Pancreas (tissue), 10 donors: ENCODE data around the gene LIX1. TPM values are rescaled to one million over a fixed set of nuclear protein-coding genes. Genes with fewer than 3 reads are reported as not detected.

ENCODE experiments used
- ATAC-seq, 4 donors: fragments of 200-7000 bp; cut with Tn5 transposase; one replicate each; pipeline versions ENCODE4 v1.8.0 to v1.9.1; 2020; ENCODE audit warnings: mild to moderate bottlenecking in 4 of 4, moderate library complexity in 4 of 4
- DNase-seq, 6 donors: peaks; one replicate each; pipeline ENCODE4 v3.0.0-alpha.2; 2020
- FAIRE-seq: peaks from 2 replicates; lab custom pipeline; 2012; peaks lifted over from hg19 to GRCh38; lab: Jason Lieb, UNC
- H3K27ac ChIP-seq, 4 donors: fragments of 200-600 bp; sonication (generic); 1 replicate in 3 of 4; 2 replicates in 1 of 4; pipeline versions ENCODE4 v1.5.0 to v1.8.0; 2020
- H3K27me3 ChIP-seq, 4 donors: fragments of 200-600 bp; one replicate each; pipeline ENCODE4 v1.8.0; 2021
- H3K36me3 ChIP-seq, 3 donors: fragments of 200-600 bp; sonication (generic) in 1 of 3; one replicate each; pipeline versions ENCODE4 v1.5.0 to v1.8.0; 2020 to 2021
- H3K4me1 ChIP-seq, 3 donors: fragments of 200-600 bp; one replicate each; pipeline ENCODE4 v1.8.0; 2021
- H3K4me3 ChIP-seq, 4 donors: fragments of 200-600 bp; sonication (generic) in 2 of 4; one replicate each; pipeline versions ENCODE4 v1.5.0 to v1.8.0; 2020 to 2021
- H3K9me3 ChIP-seq, 4 donors: fragments of 200-600 bp; one replicate each; pipeline ENCODE4 v1.8.0; 2021
- WGBS, 2 donors: extraction: QIAGEN DNeasy Blood & Tissue Kit; methylation state at CpG; one replicate each; pipeline ENCODE4 v1.1.7; 2013; 5-methylcytosine and 5-hydroxymethylcytosine counted together
- intact Hi-C, 3 donors: fragments of 100-400 bp; cut with DNase I; formaldehyde crosslinking; loops; one replicate each; pipeline versions ENCODE4 v1.11.1 to v1.14.2; 2022
- polyA plus RNA-seq, 2 donors: library from polyadenylated mRNA; stranded (reverse); fragments of 200-250 nt; gene quantifications; one replicate each; pipeline ENCODE4 v1.2.3, GENCODE V29; 2013
- total RNA-seq, 6 donors: library from RNA; stranded (reverse); fragmentation: NEBNext Ultra II Directional in 4 of 6; extraction: Animal tissue kit (Norgen Biotek cat#: 25700) in 4 of 6; gene quantifications; one replicate each; pipeline versions ENCODE4 v1.2.1 to v1.2.4, GENCODE V29; 2021 to 2023
- TF ChIP-seq, protein P1 (sequence below), 4 donors: fragments of 200-600 bp; sonication (generic) in 3 of 4; IDR thresholded peaks; one replicate each; pipeline versions ENCODE4 v1.5.0 to v1.8.0; 2021; ENCODE audit warnings: antibody characterized with exemption in 4 of 4
- donor health status: healthy with polysubstance abuse.
- donor health status: DM: no; HTN: no; CAD: no; lungs with moderate emphysema.
- donor health status: DM: no; HTN: no; CAD: no.
- donor health status: control.
- donor health status: control.
- donor health status: Bipolar disorder and iron deficiency.
- donor health status: DM: yes; HTN: yes; CAD: no.
- donor health status: DM: no; HTN: no; CAD: no.
- donor health status: DM: no; HTN: no; CAD: no.
- donor health status: DM: yes; HTN: yes; CAD: no.

LIX1 gene
- total and polyA plus RNA-seq, 8 donors = 0.08 to 0.12 TPM; not detected in 6

DNA sequence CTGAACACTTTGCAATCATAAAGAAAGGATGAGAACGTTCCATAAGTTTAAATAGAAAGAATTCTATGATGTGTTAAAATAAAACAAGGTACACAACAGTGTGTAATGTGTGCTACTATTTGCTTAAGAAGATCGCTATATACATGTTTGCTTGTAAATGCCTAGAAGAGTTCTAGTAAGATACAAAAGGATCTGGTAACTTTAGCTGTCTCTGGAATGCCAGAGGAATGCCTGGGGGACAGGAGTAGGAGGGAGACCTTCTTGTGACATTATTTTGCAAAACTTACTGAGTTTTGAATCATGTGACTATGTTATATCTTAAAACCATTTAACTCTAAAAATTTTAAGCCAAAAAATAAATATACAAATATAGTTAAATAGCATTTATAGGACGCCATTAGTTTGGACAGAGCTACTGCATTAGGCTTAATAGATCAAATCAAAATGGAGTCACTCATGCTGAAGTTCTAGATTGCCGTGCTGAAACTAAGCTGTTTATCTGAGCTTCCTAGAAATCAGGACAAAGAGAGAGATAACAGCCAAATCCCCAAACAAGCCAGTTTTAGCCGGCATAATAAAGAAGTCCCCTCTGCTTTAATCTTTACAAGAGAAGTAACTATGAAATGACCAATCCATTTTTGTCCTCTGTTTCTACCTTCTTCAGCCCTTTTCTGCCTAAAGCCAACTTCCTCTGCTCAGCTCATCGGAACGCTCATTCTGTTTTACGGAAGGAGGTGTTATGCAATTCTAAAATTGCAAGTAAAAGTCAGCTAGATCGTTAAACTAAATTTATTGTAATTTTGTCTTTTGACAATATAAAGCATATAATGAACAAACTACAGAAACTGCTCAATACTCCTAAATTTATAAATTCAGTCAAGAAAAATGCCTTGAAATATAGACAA lies 44.8 kb downstream of the LIX1 start:
- no peak for DNase-seq
- intact Hi-C loops = no loop called here
- H3K27ac ChIP-seq = no peak overlapping the region
- H3K4me1 ChIP-seq = no peaks in the 10 kb centered on the region
- no peak for ATAC-seq
- H3K27me3 ChIP-seq = peaks cover 0 to 8% (median 2%) of the 10 kb centered on the region in 4 donors
- H3K4me3 ChIP-seq = no peak overlapping the region
- TF ChIP-seq, protein P1, sequence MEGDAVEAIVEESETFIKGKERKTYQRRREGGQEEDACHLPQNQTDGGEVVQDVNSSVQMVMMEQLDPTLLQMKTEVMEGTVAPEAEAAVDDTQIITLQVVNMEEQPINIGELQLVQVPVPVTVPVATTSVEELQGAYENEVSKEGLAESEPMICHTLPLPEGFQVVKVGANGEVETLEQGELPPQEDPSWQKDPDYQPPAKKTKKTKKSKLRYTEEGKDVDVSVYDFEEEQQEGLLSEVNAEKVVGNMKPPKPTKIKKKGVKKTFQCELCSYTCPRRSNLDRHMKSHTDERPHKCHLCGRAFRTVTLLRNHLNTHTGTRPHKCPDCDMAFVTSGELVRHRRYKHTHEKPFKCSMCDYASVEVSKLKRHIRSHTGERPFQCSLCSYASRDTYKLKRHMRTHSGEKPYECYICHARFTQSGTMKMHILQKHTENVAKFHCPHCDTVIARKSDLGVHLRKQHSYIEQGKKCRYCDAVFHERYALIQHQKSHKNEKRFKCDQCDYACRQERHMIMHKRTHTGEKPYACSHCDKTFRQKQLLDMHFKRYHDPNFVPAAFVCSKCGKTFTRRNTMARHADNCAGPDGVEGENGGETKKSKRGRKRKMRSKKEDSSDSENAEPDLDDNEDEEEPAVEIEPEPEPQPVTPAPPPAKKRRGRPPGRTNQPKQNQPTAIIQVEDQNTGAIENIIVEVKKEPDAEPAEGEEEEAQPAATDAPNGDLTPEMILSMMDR (IDR thresholded peaks at IDR 0.05) = no peak
- H3K9me3 ChIP-seq = no peaks in the 10 kb centered on the region
- no peaks in the 10 kb centered on the region for H3K36me3 ChIP-seq
- FAIRE-seq = no peak
- 74 to 81% methylated on average over 9 of the region's 9 CpGs for WGBS, 2 donors

DNA sequence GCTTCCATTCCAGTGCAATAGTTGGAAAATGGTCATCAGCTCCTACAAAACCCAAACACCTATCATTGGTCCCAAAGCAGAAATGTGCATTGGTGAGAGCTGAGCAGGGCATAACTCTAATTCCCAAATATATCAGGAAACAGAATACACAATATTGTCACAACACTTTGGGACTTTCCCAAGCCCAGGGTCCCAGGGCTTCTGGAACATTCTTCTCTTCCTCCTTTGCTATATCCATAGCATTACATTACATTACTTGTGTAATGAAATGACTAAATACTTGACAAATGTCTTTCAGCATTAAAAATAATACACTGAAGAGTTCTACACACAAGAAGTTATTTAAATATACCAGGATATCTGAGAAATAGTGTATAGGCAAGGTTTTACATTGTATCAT lies 45.6 kb downstream of the LIX1 start:
- Histone ChIP-seq H3K27me3 (peaks cover 0 to 8% (median 2%) of the 10 kb centered on the region in 4 donors), H3K4me3 (no peak overlapping the region), H3K9me3 (no peaks in the 10 kb centered on the region), H3K36me3 (no peaks in the 10 kb centered on the region), H3K4me1 (no peaks in the 10 kb centered on the region), H3K27ac (no peak overlapping the region)
- FAIRE-seq (no peak), ATAC-seq (no peak), DNase-seq (no peak)
- intact Hi-C loops = no loop called here
- TF ChIP-seq, protein P1 (IDR thresholded peaks at IDR 0.05) = no peak

DNA sequence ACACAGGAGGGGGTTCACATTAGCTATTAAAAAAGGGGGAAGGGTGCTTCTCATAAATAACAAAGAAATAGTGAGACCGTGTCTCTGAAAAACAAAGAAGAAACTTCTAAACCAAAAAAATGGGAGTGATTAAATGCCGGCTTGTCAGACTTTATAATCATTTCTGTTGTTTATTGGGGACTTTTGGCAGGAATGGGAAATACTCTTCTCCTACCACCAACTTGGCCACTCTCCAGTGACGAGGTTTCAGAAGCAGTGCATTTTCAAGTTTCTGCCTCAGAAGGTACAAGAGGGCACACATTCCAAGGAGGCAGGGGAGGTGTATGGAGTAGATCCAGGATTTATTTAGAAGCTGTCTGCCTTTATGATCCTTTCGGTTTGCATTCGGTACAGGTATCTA lies 46.2 kb downstream of the LIX1 start:
- FAIRE-seq = no peak
- 58 to 62% methylated on average over 5 of the region's 5 CpGs for WGBS, 2 donors

DNA sequence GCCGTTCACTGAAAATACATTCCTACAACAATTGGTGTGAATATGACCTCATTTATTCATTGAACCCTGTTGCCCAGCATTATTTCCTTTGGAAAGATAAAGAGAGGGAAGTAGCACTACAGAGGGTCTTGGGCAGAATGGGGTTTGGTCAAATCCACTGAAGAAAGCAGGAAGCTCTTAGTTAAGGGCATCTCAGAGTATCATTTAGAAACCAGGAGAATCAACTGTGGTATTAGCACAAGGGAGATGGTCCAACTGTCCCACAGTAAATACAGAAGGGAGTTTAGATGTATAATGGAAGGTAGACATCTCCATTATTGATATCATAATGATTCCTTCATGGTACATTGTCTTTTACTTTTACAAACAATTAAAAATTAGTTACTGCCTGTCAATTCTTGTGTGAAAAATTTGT lies 47.1 kb downstream of the LIX1 start:
- no peaks in the 10 kb centered on the region for H3K4me1 ChIP-seq
- FAIRE-seq (no peak), ATAC-seq (no peak), DNase-seq (no peak)
- no peak overlapping the region for H3K4me3 ChIP-seq
- peaks cover 0 to 8% (median 2%) of the 10 kb centered on the region in 4 donors for H3K27me3 ChIP-seq
- TF ChIP-seq, protein P1 (IDR thresholded peaks at IDR 0.05) = no peak
- 84 to 89% methylated on average over 1 of the region's 1 CpG for WGBS, 2 donors
- no peaks in the 10 kb centered on the region for H3K36me3 ChIP-seq
- no peak overlapping the region for H3K27ac ChIP-seq
- no peaks in the 10 kb centered on the region for H3K9me3 ChIP-seq
- intact Hi-C loops = no loop called here

More for the DNA sequence above, 46.2 kb downstream of the LIX1 start:
- DNase-seq (no peak), ATAC-seq (no peak)
- Histone ChIP-seq H3K36me3 (no peaks in the 10 kb centered on the region), H3K27ac (no peak overlapping the region), H3K9me3 (no peaks in the 10 kb centered on the region), H3K4me3 (no peak overlapping the region), H3K4me1 (no peaks in the 10 kb centered on the region), H3K27me3 (peaks cover 0 to 8% (median 2%) of the 10 kb centered on the region in 4 donors)
- TF ChIP-seq, protein P1 (IDR thresholded peaks at IDR 0.05) = no peak
- intact Hi-C loops = no loop called here
